ENCODE data around the gene TPBG.
"Not testable (repeated sequence)": the region's sequence is repeated elsewhere in the genome, so short reads cannot be mapped to it uniquely, and the experiment has no call there.

The TPBG gene

DNA sequence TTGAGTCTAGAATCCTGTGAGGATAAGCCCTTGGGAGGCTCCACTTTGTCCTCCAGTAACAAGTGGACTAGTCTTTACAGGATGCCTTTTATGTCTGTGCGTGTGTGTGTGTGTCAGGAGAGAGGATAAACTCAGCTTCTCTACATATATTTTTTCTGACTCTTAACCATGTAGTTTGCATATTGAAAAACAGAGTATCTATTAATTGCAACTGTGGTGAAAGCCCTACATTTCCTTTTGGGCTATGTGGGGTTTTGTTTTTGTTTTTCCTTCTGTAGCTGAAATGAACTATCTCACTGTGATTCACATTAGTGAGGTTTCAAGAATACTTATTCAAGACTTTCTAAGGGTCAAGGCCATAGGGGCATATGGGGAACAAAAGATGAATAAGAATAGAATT lies 17.7 kb downstream of the TPBG start:
- TF ChIP-seq, protein P1, sequence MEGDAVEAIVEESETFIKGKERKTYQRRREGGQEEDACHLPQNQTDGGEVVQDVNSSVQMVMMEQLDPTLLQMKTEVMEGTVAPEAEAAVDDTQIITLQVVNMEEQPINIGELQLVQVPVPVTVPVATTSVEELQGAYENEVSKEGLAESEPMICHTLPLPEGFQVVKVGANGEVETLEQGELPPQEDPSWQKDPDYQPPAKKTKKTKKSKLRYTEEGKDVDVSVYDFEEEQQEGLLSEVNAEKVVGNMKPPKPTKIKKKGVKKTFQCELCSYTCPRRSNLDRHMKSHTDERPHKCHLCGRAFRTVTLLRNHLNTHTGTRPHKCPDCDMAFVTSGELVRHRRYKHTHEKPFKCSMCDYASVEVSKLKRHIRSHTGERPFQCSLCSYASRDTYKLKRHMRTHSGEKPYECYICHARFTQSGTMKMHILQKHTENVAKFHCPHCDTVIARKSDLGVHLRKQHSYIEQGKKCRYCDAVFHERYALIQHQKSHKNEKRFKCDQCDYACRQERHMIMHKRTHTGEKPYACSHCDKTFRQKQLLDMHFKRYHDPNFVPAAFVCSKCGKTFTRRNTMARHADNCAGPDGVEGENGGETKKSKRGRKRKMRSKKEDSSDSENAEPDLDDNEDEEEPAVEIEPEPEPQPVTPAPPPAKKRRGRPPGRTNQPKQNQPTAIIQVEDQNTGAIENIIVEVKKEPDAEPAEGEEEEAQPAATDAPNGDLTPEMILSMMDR (IDR thresholded peaks at IDR 0.05; ENCODE audit: poor library complexity, severe bottlenecking): no peak

DNA sequence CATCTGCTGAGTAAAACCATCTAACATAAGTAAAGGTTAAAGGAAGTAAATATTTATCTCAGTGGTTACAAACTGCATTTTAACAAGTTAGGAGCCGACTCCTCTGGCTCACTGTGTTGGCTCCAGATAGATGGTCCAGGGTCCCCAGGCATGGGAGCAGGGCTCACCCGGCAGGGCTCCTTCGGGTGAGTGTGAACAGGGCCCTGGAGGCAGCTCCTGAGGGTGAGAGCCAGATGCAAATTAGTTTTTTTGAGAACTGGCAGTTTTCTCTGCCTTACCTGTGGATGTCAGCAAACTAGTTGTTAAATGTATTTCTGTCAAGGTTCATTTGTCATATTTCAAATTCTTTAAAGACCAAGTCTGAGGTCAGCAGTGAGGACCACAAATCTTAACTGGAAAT lies 21.5 kb downstream of the TPBG start:
- Histone ChIP-seq H3K9me3 (ENCODE audit: severe bottlenecking) (no peaks in the 10 kb centered on the region), H3K27me3 (ENCODE audit: insufficient read depth, poor library complexity, severe bottlenecking) (no peaks in the 10 kb centered on the region), H3K36me3 (ENCODE audit: low read depth) (peaks cover 37% of the 10 kb centered on the region), H3K27ac (ENCODE audit: poor library complexity, severe bottlenecking) (peak overlapping the region; percentile 52), H3K4me3 (ENCODE audit: severe bottlenecking) (no peak overlapping the region), H3K4me1 (ENCODE audit: insufficient read depth, poor library complexity, severe bottlenecking) (peaks cover 29% of the 10 kb centered on the region)
- ATAC-seq (ENCODE audit: low read depth) (peak; percentile 27; the same call in 1 of the 3 replicates), DNase-seq (ENCODE audit: low spot score) (no peak)
- TF ChIP-seq, protein P1 (IDR thresholded peaks at IDR 0.05; ENCODE audit: poor library complexity, severe bottlenecking): no peak

More for the DNA sequence above, 17.7 kb downstream of the TPBG start:
- Histone ChIP-seq H3K4me1 (ENCODE audit: insufficient read depth, poor library complexity, severe bottlenecking) (peaks cover 28% of the 10 kb centered on the region), H3K4me3 (ENCODE audit: severe bottlenecking) (no peak overlapping the region), H3K27ac (ENCODE audit: poor library complexity, severe bottlenecking) (no peak overlapping the region), H3K27me3 (ENCODE audit: insufficient read depth, poor library complexity, severe bottlenecking) (no peaks in the 10 kb centered on the region), H3K9me3 (ENCODE audit: severe bottlenecking) (no peaks in the 10 kb centered on the region), H3K36me3 (ENCODE audit: low read depth) (peaks cover 26% of the 10 kb centered on the region)
- ATAC-seq (ENCODE audit: low read depth) (no peak), DNase-seq (ENCODE audit: low spot score) (no peak)

DNA sequence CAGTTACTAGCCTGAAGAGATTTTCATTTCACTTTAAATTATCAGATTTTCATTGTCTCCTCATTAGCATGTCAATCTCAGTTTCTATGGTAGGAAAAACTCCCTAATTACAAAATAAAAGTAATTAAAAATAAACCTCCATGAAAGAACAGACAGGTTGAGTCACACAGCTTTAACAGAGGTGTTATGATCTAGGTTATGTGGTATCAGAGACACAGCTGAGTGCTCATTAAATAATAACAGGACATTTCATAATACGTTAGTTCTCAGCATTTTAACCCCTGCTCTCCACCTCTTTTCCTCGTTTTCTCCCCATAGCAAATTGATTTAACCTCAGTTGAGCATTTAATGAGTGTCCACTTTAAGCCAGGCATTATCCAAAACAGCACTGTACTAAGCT lies 21.9 kb downstream of the TPBG start:
- no peaks in the 10 kb centered on the region for H3K27me3 ChIP-seq (ENCODE audit: insufficient read depth, poor library complexity, severe bottlenecking)

DNA sequence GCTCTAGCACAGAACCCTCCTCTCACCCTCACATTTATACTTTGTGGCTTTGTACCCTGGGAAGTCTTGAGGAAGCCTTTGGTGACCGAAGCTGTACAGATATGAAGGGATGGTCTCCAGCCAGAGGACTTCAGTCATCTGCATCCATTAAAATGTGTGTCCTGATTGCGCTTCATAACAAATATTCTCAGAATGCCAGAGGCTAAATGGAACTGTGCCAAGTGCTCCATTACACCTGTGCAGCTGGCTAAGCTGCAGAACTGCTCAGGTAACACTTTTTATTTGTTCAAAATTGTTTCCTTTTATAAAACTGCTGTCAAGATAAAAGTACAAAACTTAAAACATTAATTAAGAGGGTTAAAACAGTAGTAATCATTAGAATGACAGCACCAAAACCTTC lies 22.3 kb downstream of the TPBG start:
- H3K4me1 ChIP-seq (ENCODE audit: insufficient read depth, poor library complexity, severe bottlenecking): peaks cover 29% of the 10 kb centered on the region
- ATAC-seq (ENCODE audit: low read depth) (peak; percentile 66), DNase-seq (ENCODE audit: low spot score) (no peak)
- TF ChIP-seq, protein P1 (IDR thresholded peaks at IDR 0.05; ENCODE audit: poor library complexity, severe bottlenecking): no peak
- H3K27me3 ChIP-seq (ENCODE audit: insufficient read depth, poor library complexity, severe bottlenecking): no peaks in the 10 kb centered on the region
- no peak overlapping the region for H3K4me3 ChIP-seq (ENCODE audit: severe bottlenecking)
- H3K27ac ChIP-seq (ENCODE audit: poor library complexity, severe bottlenecking): peak overlapping the region; percentile 52
- peaks cover 28% of the 10 kb centered on the region for H3K36me3 ChIP-seq (ENCODE audit: low read depth)
- H3K9me3 ChIP-seq (ENCODE audit: severe bottlenecking): no peaks in the 10 kb centered on the region

More for the DNA sequence above, 21.9 kb downstream of the TPBG start:
- Histone ChIP-seq H3K9me3 (ENCODE audit: severe bottlenecking) (no peaks in the 10 kb centered on the region), H3K36me3 (ENCODE audit: low read depth) (peaks cover 33% of the 10 kb centered on the region), H3K27ac (ENCODE audit: poor library complexity, severe bottlenecking) (peak overlapping the region; percentile 52), H3K4me3 (ENCODE audit: severe bottlenecking) (no peak overlapping the region), H3K4me1 (ENCODE audit: insufficient read depth, poor library complexity, severe bottlenecking) (peaks cover 29% of the 10 kb centered on the region)
- ATAC-seq (ENCODE audit: low read depth) (peak; percentile 42; the same call in 2 of the 3 replicates), DNase-seq (ENCODE audit: low spot score) (no peak)
- TF ChIP-seq, protein P1 (IDR thresholded peaks at IDR 0.05; ENCODE audit: poor library complexity, severe bottlenecking): no peak

DNA sequence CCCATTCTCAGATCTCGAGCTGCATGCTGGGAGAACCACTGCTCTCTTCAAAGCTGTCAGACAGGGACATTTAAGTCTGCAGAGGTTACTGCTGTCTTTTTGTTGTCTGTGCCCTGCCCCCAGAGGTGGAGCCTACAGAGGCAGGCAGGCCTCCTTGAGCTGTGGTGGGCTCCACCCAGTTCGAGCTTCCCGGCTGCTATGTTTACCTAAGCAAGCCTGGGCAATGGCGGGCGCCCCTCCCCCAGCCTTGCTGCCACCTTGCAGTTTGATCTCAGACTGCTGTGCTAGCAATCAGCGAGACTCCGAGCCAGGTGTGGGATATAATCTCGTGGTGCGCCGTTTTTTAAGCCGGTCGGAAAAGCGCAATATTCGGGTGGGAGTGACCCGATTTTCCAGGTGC lies 31.2 kb downstream of the TPBG start:
- DNase-seq (ENCODE audit: low spot score); ATAC-seq (ENCODE audit: low read depth): not testable (repeated sequence)
- peaks cover 24% of the 10 kb centered on the region for H3K36me3 ChIP-seq (ENCODE audit: low read depth)

More for the DNA sequence above, 31.2 kb downstream of the TPBG start:
- not testable (repeated sequence) for H3K27me3 ChIP-seq (ENCODE audit: insufficient read depth, poor library complexity, severe bottlenecking); H3K4me3 ChIP-seq (ENCODE audit: severe bottlenecking); H3K9me3 ChIP-seq (ENCODE audit: severe bottlenecking)
- H3K4me1 ChIP-seq (ENCODE audit: insufficient read depth, poor library complexity, severe bottlenecking): peaks cover 42% of the 10 kb centered on the region
- peak overlapping the region; percentile 100 for H3K27ac ChIP-seq (ENCODE audit: poor library complexity, severe bottlenecking)
